IMR-90 (cell line): ENCODE data around the gene MEF2C. TPM values are rescaled to one million over a fixed set of nuclear protein-coding genes. Genes with fewer than 3 reads are reported as not detected.

Experiments used
- ATAC-seq: fragments of 200-7000 bp; cut with Tn5 transposase; 2 replicates; pipeline ENCODE4 v1.9.1; 2020; ENCODE audit warnings: low read depth, mild to moderate bottlenecking, moderate library complexity
- BruUV-seq: library from RNA; stranded (reverse); fragments of 400-500 nt; replicated peaks from 2 replicates; lab custom pipeline; 2021; lab: Mats Ljungman, UMichigan
- CTCF ChIA-PET: fragments of 300-600 bp; formaldehyde crosslinking; extraction: SDS; loops from one replicate; lab custom pipeline; 2021; ENCODE audit warnings: antibody characterized with exemption; lab: Yijun Ruan, JAX
- POLR2A ChIA-PET: fragments of 300-600 bp; sonication (Branson Sonifier 250); formaldehyde crosslinking; loops from one replicate; lab custom pipeline; 2022; ENCODE audit warnings: antibody characterized with exemption; ENCODE audit not compliant: unreplicated experiment; lab: Charles Lee
- DNase-seq: peaks from one replicate; pipeline ENCODE4 v3.0.0; 2013
- H2AFZ ChIP-seq: replicated peaks from 2 replicates; pipeline ENCODE3; 2013; ENCODE audit warnings: low read length, mild to moderate bottlenecking; ENCODE audit not compliant: poor library complexity
- H2AK5ac ChIP-seq: 2 replicates; pipeline ENCODE4 v1.6.1; 2013; ENCODE audit warnings: low read depth, low read length, inconsistent platforms
- H2AK9ac ChIP-seq: replicated peaks from 2 replicates; pipeline ENCODE3; 2013; ENCODE audit warnings: mild to moderate bottlenecking, low read depth, low read length, moderate library complexity; ENCODE audit not compliant: poor library complexity
- H2BK120ac ChIP-seq: 2 replicates; pipeline ENCODE4 v1.6.1; 2013; ENCODE audit warnings: low read depth, low read length, inconsistent platforms
- H2BK15ac ChIP-seq: 3 replicates; pipeline ENCODE4 v1.6.1; 2013; ENCODE audit warnings: low read depth, low read length, inconsistent platforms
- H2BK20ac ChIP-seq: 2 replicates; pipeline ENCODE4 v1.6.1; 2013; ENCODE audit warnings: low read depth, mild to moderate bottlenecking, inconsistent platforms, low read length, moderate library complexity
- H2BK5ac ChIP-seq: 2 replicates; pipeline ENCODE4 v1.6.1; 2013; ENCODE audit warnings: mild to moderate bottlenecking, low read depth, low read length, inconsistent platforms; ENCODE audit not compliant: poor library complexity, severe bottlenecking
- H3K14ac ChIP-seq: replicated peaks from 2 replicates; pipeline ENCODE4 v1.6.1; 2013; ENCODE audit warnings: low read depth, low read length, inconsistent platforms
- H3K18ac ChIP-seq: 2 replicates; pipeline ENCODE4 v1.6.1; 2013; ENCODE audit warnings: low read depth, low read length, control low read depth
- H3K23ac ChIP-seq: 2 replicates; pipeline ENCODE4 v1.6.1; 2013; ENCODE audit warnings: low read depth, low read length, inconsistent platforms
- H3K27ac ChIP-seq: 2 replicates; pipeline ENCODE4 v1.5.1; 2013; ENCODE audit warnings: mild to moderate bottlenecking, control low read depth, low read length; ENCODE audit not compliant: insufficient read depth
- H3K27me3 ChIP-seq: 2 replicates; pipeline ENCODE4 v1.6.1; 2013; ENCODE audit warnings: low read length; ENCODE audit not compliant: control insufficient read depth, insufficient read depth
- H3K36me3 ChIP-seq: 2 replicates; pipeline ENCODE4 v1.6.1; 2013; ENCODE audit warnings: low read length, mixed read lengths; ENCODE audit not compliant: control insufficient read depth, insufficient read depth
- H3K4ac ChIP-seq: 2 replicates; pipeline ENCODE4 v1.6.1; 2013; ENCODE audit warnings: low read depth, low read length, inconsistent platforms
- H3K4me1 ChIP-seq: 2 replicates; pipeline ENCODE4 v1.6.1; 2013; ENCODE audit warnings: low read length, mixed read lengths; ENCODE audit not compliant: control insufficient read depth, insufficient read depth
- H3K4me2 ChIP-seq: 2 replicates; pipeline ENCODE4 v1.6.1; 2013; ENCODE audit warnings: low read depth, mild to moderate bottlenecking, control low read depth, low read length, moderate library complexity
- H3K4me3 ChIP-seq: 2 replicates; pipeline ENCODE4 v1.5.1; 2013; ENCODE audit warnings: low read depth, mild to moderate bottlenecking, control low read depth, low read length, moderate library complexity; ENCODE audit not compliant: insufficient read depth
- H3K56ac ChIP-seq: 2 replicates; pipeline ENCODE4 v1.6.1; 2013; ENCODE audit warnings: low read length, inconsistent platforms; ENCODE audit not compliant: insufficient read depth; ENCODE audit errors: extremely low read depth
- H3K79me1 ChIP-seq, 2 experiments: 2 replicates each; pipeline ENCODE4 v1.6.1; 2013; ENCODE audit warnings: low read length in 2 of 2, inconsistent platforms in 1 of 2, low read depth in 1 of 2
- H3K9ac ChIP-seq: 2 replicates; pipeline ENCODE4 v1.6.1; 2013; ENCODE audit warnings: low read depth, low read length, control low read depth
- H3K9me1 ChIP-seq: 2 replicates; pipeline ENCODE4 v1.6.1; 2013; ENCODE audit warnings: low read length, inconsistent platforms; ENCODE audit not compliant: insufficient read depth
- H3K9me3 ChIP-seq: 2 replicates; pipeline ENCODE4 v1.6.1; 2013; ENCODE audit warnings: low read length; ENCODE audit not compliant: control insufficient read depth, insufficient read depth
- H4K20me1 ChIP-seq: 2 replicates; pipeline ENCODE4 v1.6.1; 2013; ENCODE audit warnings: low read length, inconsistent platforms; ENCODE audit not compliant: insufficient read depth
- H4K5ac ChIP-seq: 2 replicates; pipeline ENCODE4 v1.6.1; 2013; ENCODE audit warnings: mild to moderate bottlenecking, low read depth, low read length, control low read depth
- H4K8ac ChIP-seq, 2 experiments: 2 replicates each; pipeline ENCODE4 v1.6.1; 2013; ENCODE audit warnings: low read depth in 2 of 2, low read length in 2 of 2, control low read depth in 1 of 2, inconsistent platforms in 1 of 2
- H4K91ac ChIP-seq: 2 replicates; pipeline ENCODE4 v1.6.1; 2013; ENCODE audit warnings: low read depth, low read length, inconsistent platforms; ENCODE audit not compliant: insufficient read depth
- BHLHE40 ChIP-seq: fragments of 150-350 bp; IDR thresholded peaks from 2 replicates; pipeline ENCODE4 v1.6.1; 2016; ENCODE audit warnings: mild to moderate bottlenecking, low read depth, low read length
- CEBPB ChIP-seq: IDR thresholded peaks from 2 replicates; pipeline ENCODE4 v1.6.1; 2012; ENCODE audit warnings: low read depth, low read length, improper control_type of control experiment
- CHD1 ChIP-seq: IDR thresholded peaks from 2 replicates; pipeline ENCODE4 v1.6.1; 2012; ENCODE audit warnings: low read depth, low read length, improper control_type of control experiment
- CTCF ChIP-seq: conservative IDR thresholded peaks from 2 replicates; pipeline ENCODE4 v1.5.1; 2012; ENCODE audit warnings: mild to moderate bottlenecking, low read depth, low read length, improper control_type of control experiment
- FOS ChIP-seq: fragments of 150-350 bp; IDR thresholded peaks from 2 replicates; pipeline ENCODE4 v1.6.1; 2016; ENCODE audit warnings: low read depth, low read length
- MAFK ChIP-seq: IDR thresholded peaks from 2 replicates; pipeline ENCODE4 v1.6.1; 2012; ENCODE audit warnings: low read depth, low read length, improper control_type of control experiment
- MAZ ChIP-seq: IDR thresholded peaks from 2 replicates; pipeline ENCODE4 v1.6.1; 2012; ENCODE audit warnings: low read depth, mild to moderate bottlenecking, low read length, improper control_type of control experiment, moderate library complexity, borderline replicate concordance
- MXI1 ChIP-seq: IDR thresholded peaks from 2 replicates; pipeline ENCODE4 v1.6.1; 2012; ENCODE audit warnings: low read depth, mild to moderate bottlenecking, low read length, moderate library complexity, borderline replicate concordance
- NFE2L2 ChIP-seq: fragments of 150-350 bp; IDR thresholded peaks from 2 replicates; pipeline ENCODE4 v1.6.1; 2016; ENCODE audit warnings: low read depth, mild to moderate bottlenecking, low read length
- POLR2A ChIP-seq: IDR thresholded peaks from 2 replicates; pipeline ENCODE4 v1.6.1; 2012; ENCODE audit warnings: mild to moderate bottlenecking, low read depth, low read length
- RAD21 ChIP-seq: IDR thresholded peaks from 2 replicates; pipeline ENCODE4 v1.6.1; 2012; ENCODE audit warnings: low read length, improper control_type of control experiment
- RCOR1 ChIP-seq: IDR thresholded peaks from 2 replicates; pipeline ENCODE4 v1.6.1; 2012; ENCODE audit warnings: mild to moderate bottlenecking, low read length, improper control_type of control experiment; ENCODE audit not compliant: insufficient replicate concordance
- RFX5 ChIP-seq: IDR thresholded peaks from 2 replicates; pipeline ENCODE4 v1.8.0; 2012; ENCODE audit warnings: low read depth, mild to moderate bottlenecking, low read length, moderate library complexity
- SMC3 ChIP-seq: fragments of 150-350 bp; IDR thresholded peaks from 2 replicates; pipeline ENCODE4 v1.6.1; 2016; ENCODE audit warnings: low read depth, mild to moderate bottlenecking, antibody characterized with exemption, low read length, moderate library complexity
- USF2 ChIP-seq: fragments of 150-350 bp; IDR thresholded peaks from 2 replicates; pipeline ENCODE4 v1.6.1; 2017; ENCODE audit warnings: mild to moderate bottlenecking, antibody characterized with exemption, low read length, low read depth
- WGBS, 2 experiments: methylation state at CpG; one replicate each; pipeline versions ENCODE4 v1.1.5 to v1.1.7; 2013; ENCODE audit warnings: missing lambda C conversion rate in 2 of 2; ENCODE audit not compliant: insufficient read length in 1 of 2; ENCODE audit errors: extremely low coverage in 2 of 2; 5-methylcytosine and 5-hydroxymethylcytosine counted together
- dilution Hi-C: fragments of 300-500 bp; cut with HindIII; formaldehyde crosslinking; loops from one replicate; pipeline ENCODE4 v1.14.3; 2018; ENCODE audit warnings: low sequenced_read_pairs; ENCODE audit not compliant: unreplicated experiment
- in situ Hi-C: fragments of 300-500 bp; cut with MboI; formaldehyde crosslinking; loops from 3 replicates; pipeline ENCODE4 v1.14.3; 2019; ENCODE audit warnings: low sequenced_read_pairs, inconsistent platforms, mixed read lengths
- intact Hi-C: fragments of 100-400 bp; cut with micrococcal nuclease; formaldehyde crosslinking; loops from 2 replicates; pipeline ENCODE4 v1.10.0; 2022
- polyA plus RNA-seq, 3 experiments: library from polyadenylated mRNA; depleted of rRNA; stranded (reverse); fragments of >200 nt; gene quantifications; 2 replicates each; pipeline ENCODE4 v1.2.3, GENCODE V29; 2012; ENCODE audit warnings: low replicate concordance in 1 of 3
- total RNA-seq: library from RNA; depleted of rRNA; stranded (reverse); fragments of >200 nt; gene quantifications from 2 replicates; pipeline ENCODE4 v1.2.3, GENCODE V29; 2012

Gene MEF2C
- total and polyA plus RNA-seq, 2 of the 4 experiments (the other 2 are of a cell fraction) = 1.5 to 6.8 TPM

GRCh38 chr5:88671106-88671504 lies 211.9 kb downstream of the MEF2C start:
- Histone ChIP-seq H3K4me1 (no peaks in the 10 kb centered on the region; the same call in 1 of the 2 replicates), H4K8ac (no peak overlapping the region), H3K23ac (no peak overlapping the region), H3K4me3 (no peak overlapping the region), H2AFZ (no peak overlapping the region), H2AK9ac (no peak overlapping the region), H3K4ac (no peak overlapping the region), H2BK120ac (no peak overlapping the region), H4K20me1 (no peaks in the 10 kb centered on the region), H3K9ac (no peak overlapping the region), H2BK20ac (no peak overlapping the region), H3K9me3 (peaks cover 10% of the 10 kb centered on the region; the same call in 1 of the 2 replicates), H2BK5ac (no peak overlapping the region), H3K27ac (no peak overlapping the region), H4K5ac (no peak overlapping the region), H3K79me1 (no peaks in the 10 kb centered on the region), H3K36me3 (no peaks in the 10 kb centered on the region), H3K4me2 (no peak overlapping the region), H2AK5ac (no peak overlapping the region), H3K18ac (no peak overlapping the region), H3K56ac (no peak overlapping the region), H3K14ac (no peak overlapping the region), H3K27me3 (peaks cover 77% of the 10 kb centered on the region), H4K91ac (no peak overlapping the region), H2BK15ac (no peak overlapping the region), H3K9me1 (no peaks in the 10 kb centered on the region)
- no peak for ATAC-seq
- ChIA-PET POLR2A (no interaction called here), CTCF (no interaction called here)
- TF ChIP-seq NFE2L2 = no peak
- TF ChIP-seq MAFK = no peak
- no peak for TF ChIP-seq SMC3
- TF ChIP-seq RAD21 = no peak
- no peak for TF ChIP-seq MAZ
- TF ChIP-seq USF2 = no peak
- TF ChIP-seq FOS = no peak
- no peak for TF ChIP-seq BHLHE40
- no peak for TF ChIP-seq POLR2A
- TF ChIP-seq RFX5 = no peak
- TF ChIP-seq MXI1 = no peak
- TF ChIP-seq RCOR1 = no peak
- no peak for TF ChIP-seq CEBPB
- TF ChIP-seq CTCF = no peak
- TF ChIP-seq CHD1 = no peak
- in situ Hi-C loops = no loop called here
- BruUV-seq = no TSS peak
- dilution Hi-C loops = no loop called here
- no CpG with 5 or more reads among the region's 1 CpG for WGBS, 2 experiments
- intact Hi-C loops = no loop called here
- no peak for DNase-seq
